HFFc6 (cell line): ENCODE data around the gene MRPL21. TPM values are rescaled to one million over a fixed set of nuclear protein-coding genes. Genes with fewer than 3 reads are reported as not detected.
A peak's percentile ranks its signal among the peaks of the same experiment; 100 is the strongest.

ENCODE experiments used
- DNase-seq: peaks from one replicate; pipeline ENCODE4 v3.0.0-alpha.2; 2018
- H3K27ac Mint-ChIP-seq: 2 replicates; pipeline ENCODE4 v1.8.0; 2020; ENCODE audit warnings: mild to moderate bottlenecking, mixed read lengths
- H3K27me3 Mint-ChIP-seq: 2 replicates; pipeline ENCODE4 v1.8.0; 2021; ENCODE audit warnings: mild to moderate bottlenecking, moderate library complexity, mixed read lengths; ENCODE audit not compliant: insufficient read depth
- H3K36me3 Mint-ChIP-seq: 2 replicates; pipeline ENCODE4 v1.8.0; 2021; ENCODE audit warnings: low read depth, mixed read lengths
- H3K4me1 Mint-ChIP-seq: 2 replicates; pipeline ENCODE4 v1.8.0; 2020; ENCODE audit warnings: low read depth, mixed read lengths
- H3K4me3 Mint-ChIP-seq: 2 replicates; pipeline ENCODE4 v1.8.0; 2020; ENCODE audit warnings: mild to moderate bottlenecking, moderate library complexity, mixed read lengths
- H3K9me3 Mint-ChIP-seq: 2 replicates; pipeline ENCODE4 v1.8.0; 2020; ENCODE audit warnings: mild to moderate bottlenecking, mixed read lengths
- long read RNA-seq: library from polyadenylated mRNA; unstranded; transcript quantifications from one replicate; pipeline ENCODE4 v2.0.0, GENCODE V29; 2019
- total RNA-seq, 6 experiments: library from RNA; stranded (reverse); fragmentation: NEBNext Ultra II Directional; extraction: Animal tissue kit (Norgen Biotek cat#: 25700); gene quantifications; 2 replicates in 1 of 6; 3 replicates in 5 of 6; pipeline ENCODE4 v1.2.3, GENCODE V29; 2021
- TF ChIP-seq, protein P1 (sequence below): fragments of 200-600 bp; sonication (generic); IDR thresholded peaks from 2 replicates; pipeline ENCODE4 v1.5.0; 2021; ENCODE audit warnings: antibody characterized with exemption, mild to moderate bottlenecking

The MRPL21 gene
- 10 to 100 TPM; 60.8 to 69.9 (median 63.9) TPM for total RNA-seq
- long read RNA-seq, transcript MRPL21-201 (7 exons, 683 nt), result major isoform, 68 of 87 reads
- long read RNA-seq, transcript MRPL21-202 (7 exons, 662 nt), result minor isoform, 6 of 87 reads
- long read RNA-seq, partial matches to known transcripts, result 10 of 87 reads
- long read RNA-seq, other reads (novel, unspliced or antisense), result 1 of 87 reads

DNA sequence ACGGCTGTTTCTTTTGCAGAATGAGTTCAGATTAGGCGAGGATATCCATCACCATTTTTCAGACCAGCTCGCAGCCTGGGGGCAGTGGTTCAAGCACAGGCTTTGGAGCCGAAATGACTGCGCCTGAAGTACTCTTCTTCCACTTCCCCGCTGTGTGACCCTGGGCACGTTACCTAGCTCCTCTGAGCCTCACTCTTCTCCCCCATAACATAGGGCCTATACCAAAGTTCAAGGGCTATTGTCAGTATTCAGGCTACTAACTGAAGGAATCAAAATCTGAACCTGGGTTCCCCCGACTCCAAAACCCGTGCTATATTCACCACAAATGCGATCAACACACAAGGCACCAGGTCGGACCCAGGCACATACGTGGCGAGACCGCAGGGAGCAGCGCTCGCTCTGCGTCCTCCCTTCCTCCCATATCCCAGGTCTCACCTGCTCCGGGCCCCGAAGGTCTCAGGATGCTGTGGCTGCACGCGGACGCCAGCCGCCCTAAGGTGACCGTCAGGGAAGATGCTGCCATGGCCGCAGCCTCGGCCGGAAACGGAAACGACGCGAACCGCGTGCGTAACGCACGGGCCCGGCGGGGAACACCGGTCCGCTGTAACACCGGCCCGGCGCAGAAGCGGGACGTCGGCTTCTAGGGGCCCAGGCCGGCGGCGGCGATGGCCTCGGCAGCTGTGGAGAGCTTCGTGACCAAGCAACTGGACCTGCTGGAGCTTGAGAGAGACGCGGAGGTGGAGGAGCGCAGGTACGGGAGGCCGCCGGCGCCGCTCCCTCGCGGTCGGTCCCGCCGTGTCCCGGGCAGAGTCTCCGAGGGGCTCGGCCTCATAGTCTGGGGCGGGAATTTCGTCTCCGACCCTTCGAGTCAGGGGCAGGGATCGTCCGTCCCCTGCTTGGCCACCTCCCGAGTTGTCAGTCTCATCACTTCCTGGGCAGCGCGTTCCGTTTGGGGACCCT, at the start of gene MRPL21, which contains the start of gene IGHMBP2:
Gene MRPL21 (minus strand): TSS at position 545 of the 960 bp plus-strand sequence. CDS start 22 bp downstream, at position 523.
Gene IGHMBP2 (plus strand): TSS at position 604 of the 960 bp plus-strand sequence. CDS start 62 bp downstream, at position 666.
- TF ChIP-seq, protein P1, sequence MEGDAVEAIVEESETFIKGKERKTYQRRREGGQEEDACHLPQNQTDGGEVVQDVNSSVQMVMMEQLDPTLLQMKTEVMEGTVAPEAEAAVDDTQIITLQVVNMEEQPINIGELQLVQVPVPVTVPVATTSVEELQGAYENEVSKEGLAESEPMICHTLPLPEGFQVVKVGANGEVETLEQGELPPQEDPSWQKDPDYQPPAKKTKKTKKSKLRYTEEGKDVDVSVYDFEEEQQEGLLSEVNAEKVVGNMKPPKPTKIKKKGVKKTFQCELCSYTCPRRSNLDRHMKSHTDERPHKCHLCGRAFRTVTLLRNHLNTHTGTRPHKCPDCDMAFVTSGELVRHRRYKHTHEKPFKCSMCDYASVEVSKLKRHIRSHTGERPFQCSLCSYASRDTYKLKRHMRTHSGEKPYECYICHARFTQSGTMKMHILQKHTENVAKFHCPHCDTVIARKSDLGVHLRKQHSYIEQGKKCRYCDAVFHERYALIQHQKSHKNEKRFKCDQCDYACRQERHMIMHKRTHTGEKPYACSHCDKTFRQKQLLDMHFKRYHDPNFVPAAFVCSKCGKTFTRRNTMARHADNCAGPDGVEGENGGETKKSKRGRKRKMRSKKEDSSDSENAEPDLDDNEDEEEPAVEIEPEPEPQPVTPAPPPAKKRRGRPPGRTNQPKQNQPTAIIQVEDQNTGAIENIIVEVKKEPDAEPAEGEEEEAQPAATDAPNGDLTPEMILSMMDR, result no peak
- H3K27me3 Mint-ChIP-seq, result peaks cover 3% of the 10 kb centered on the region; the same call in 1 of the 2 replicates
- H3K27ac Mint-ChIP-seq, result peak within 1 kb of the TSS; percentile 89
- peaks cover 34% of the 10 kb centered on the region for H3K4me1 Mint-ChIP-seq
- DNase-seq, result peak; percentile 66
- H3K9me3 Mint-ChIP-seq, result no peaks in the 10 kb centered on the region
- H3K4me3 Mint-ChIP-seq, result peak within 1 kb of the TSS; percentile 98
- H3K36me3 Mint-ChIP-seq, result peaks cover 11% of the 10 kb centered on the region

DNA sequence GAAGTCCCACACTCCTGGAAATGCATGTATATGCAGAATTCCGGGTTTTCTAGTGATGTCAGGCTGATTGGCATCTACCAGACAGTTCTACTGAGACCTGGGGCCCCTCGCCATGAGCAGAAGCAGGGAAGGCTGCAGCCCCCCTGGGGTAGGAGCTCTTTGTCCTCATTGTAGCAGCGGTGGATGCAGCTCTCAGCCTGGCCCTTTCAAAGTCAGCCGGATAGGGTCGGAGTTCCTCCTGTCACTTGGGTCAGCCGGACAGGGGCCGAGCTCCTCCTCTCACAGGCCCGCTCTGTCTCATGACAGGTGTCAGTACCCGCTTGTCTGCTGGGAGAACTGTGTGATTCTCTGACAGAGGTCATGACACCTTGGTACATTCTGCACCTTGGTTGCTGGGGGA, 47.1 kb upstream of the MRPL21 start:
- Mint-ChIP-seq H3K27ac (no peak overlapping the region), H3K4me3 (no peak overlapping the region)
- DNase-seq, result no peak

DNA sequence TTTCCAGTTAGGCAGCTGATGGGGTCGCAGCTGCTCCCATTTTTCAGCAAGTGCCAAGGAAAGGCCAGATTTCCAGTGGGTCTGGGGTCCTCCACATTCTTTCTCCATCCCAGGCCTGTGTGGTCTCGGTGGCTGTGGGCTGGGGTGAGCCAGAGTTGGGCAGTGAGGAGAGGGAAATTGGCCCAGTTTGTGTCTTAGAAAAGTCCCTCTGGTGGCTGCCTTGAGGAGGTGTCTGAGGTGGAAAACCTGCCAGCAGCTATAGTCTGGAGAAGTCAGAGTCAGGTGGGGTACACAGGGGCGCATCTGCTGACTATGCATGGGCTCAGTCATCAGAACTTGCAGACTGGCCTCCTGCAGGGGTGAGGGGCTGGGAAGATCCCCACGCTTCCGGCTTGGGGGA, 46.6 kb upstream of the MRPL21 start:
- no peak overlapping the region for H3K4me3 Mint-ChIP-seq
- peaks cover 26% of the 10 kb centered on the region for H3K4me1 Mint-ChIP-seq
- H3K36me3 Mint-ChIP-seq, result no peaks in the 10 kb centered on the region
- peaks cover 3% of the 10 kb centered on the region for H3K27me3 Mint-ChIP-seq
- TF ChIP-seq, protein P1, result peak; percentile 66
- no peak overlapping the region for H3K27ac Mint-ChIP-seq
- H3K9me3 Mint-ChIP-seq, result no peaks in the 10 kb centered on the region
- peak; percentile 16 for DNase-seq

More for the DNA sequence above, 47.1 kb upstream of the MRPL21 start:
- peaks cover 5% of the 10 kb centered on the region for H3K27me3 Mint-ChIP-seq
- no peaks in the 10 kb centered on the region for H3K36me3 Mint-ChIP-seq
- TF ChIP-seq, protein P1, result no peak
- H3K9me3 Mint-ChIP-seq, result no peaks in the 10 kb centered on the region
- peaks cover 27% of the 10 kb centered on the region for H3K4me1 Mint-ChIP-seq

DNA sequence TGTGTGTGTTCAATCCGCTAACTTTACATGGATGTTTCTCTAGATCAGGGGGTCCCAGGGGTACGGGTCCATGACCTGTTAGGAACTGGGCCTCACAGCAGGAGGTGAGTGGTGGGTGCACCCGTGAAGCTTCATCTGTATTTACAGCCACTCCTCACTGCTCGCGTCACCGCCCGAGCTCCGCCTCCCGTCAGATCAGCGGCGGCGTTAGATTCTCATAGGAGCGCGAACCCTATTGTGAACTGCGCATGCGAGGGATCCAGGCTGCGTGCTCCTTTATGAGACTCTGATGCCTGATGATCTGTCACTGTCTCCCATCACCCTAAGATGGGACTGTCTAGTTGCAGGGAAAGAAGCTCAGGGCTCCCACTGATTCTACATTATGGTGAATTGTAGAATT, 45.3 kb upstream of the MRPL21 start:
- TF ChIP-seq, protein P1, result no peak
- H3K36me3 Mint-ChIP-seq, result no peaks in the 10 kb centered on the region
- H3K4me1 Mint-ChIP-seq, result peaks cover 21% of the 10 kb centered on the region
- no peak overlapping the region for H3K4me3 Mint-ChIP-seq
- H3K27ac Mint-ChIP-seq, result no peak overlapping the region
- no peaks in the 10 kb centered on the region for H3K9me3 Mint-ChIP-seq
- H3K27me3 Mint-ChIP-seq, result peaks cover 2% of the 10 kb centered on the region; the same call in 1 of the 2 replicates
- DNase-seq, result no peak

DNA sequence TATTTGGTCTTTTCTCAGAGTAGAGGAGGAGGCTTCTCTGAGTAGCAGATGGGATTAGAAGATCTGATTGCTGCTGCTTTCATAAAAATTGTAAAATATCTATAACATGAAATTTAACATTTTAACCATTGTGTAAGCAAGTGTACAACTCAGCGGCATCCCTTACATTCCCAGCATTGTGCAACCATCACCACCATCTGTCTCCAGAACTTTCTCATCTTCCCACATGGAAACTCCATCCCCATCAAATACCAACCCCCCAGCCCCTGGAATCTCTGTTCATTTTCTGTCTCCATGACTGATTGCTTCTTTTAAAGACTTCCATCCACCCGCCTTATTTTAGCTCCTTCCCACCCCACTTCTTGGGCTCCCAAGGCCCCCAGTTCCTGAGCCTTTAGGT, 44.9 kb upstream of the MRPL21 start:
- Mint-ChIP-seq H3K4me1 (peaks cover 21% of the 10 kb centered on the region), H3K4me3 (no peak overlapping the region), H3K9me3 (no peaks in the 10 kb centered on the region), H3K36me3 (no peaks in the 10 kb centered on the region), H3K27ac (no peak overlapping the region), H3K27me3 (peaks cover 2% of the 10 kb centered on the region; the same call in 1 of the 2 replicates)
- no peak for DNase-seq
- TF ChIP-seq, protein P1, result no peak
